Calu3 (cell line): Measurements from ENCODE around the gene EDA2R. TPM values are rescaled to one million over a fixed set of nuclear protein-coding genes. Genes with fewer than 3 reads are reported as not detected.

Experiments used
- BruUV-seq: library from RNA; stranded (reverse); fragments of 400-500 nt; replicated peaks from 2 replicates; lab custom pipeline; 2021; lab: Mats Ljungman, UMichigan
- CTCF ChIA-PET: fragments of 300-600 bp; sonication (Branson Sonifier 250); formaldehyde crosslinking; loops from one replicate; lab custom pipeline; 2022; ENCODE audit warnings: antibody characterized with exemption; lab: Charles Lee
- DNase-seq: peaks from one replicate; pipeline ENCODE4 v3.0.0; 2022
- H3K27ac Mint-ChIP-seq: one replicate; pipeline ENCODE4 v1.8.0; 2022; ENCODE audit warnings: mixed read lengths; ENCODE audit not compliant: unreplicated experiment
- H3K27me3 Mint-ChIP-seq: one replicate; pipeline ENCODE4 v1.8.0; 2022; ENCODE audit warnings: mixed read lengths; ENCODE audit not compliant: unreplicated experiment
- H3K36me3 Mint-ChIP-seq: one replicate; pipeline ENCODE4 v1.8.0; 2022; ENCODE audit warnings: mild to moderate bottlenecking, moderate library complexity, mixed read lengths; ENCODE audit not compliant: insufficient read depth, unreplicated experiment
- H3K4me1 Mint-ChIP-seq: one replicate; pipeline ENCODE4 v1.8.0; 2022; ENCODE audit warnings: mild to moderate bottlenecking, low read depth, mixed read lengths; ENCODE audit not compliant: unreplicated experiment
- H3K4me3 Mint-ChIP-seq: one replicate; pipeline ENCODE4 v1.8.0; 2022; ENCODE audit warnings: mild to moderate bottlenecking, low read depth, moderate library complexity, mixed read lengths; ENCODE audit not compliant: unreplicated experiment
- H3K9me3 Mint-ChIP-seq: one replicate; pipeline ENCODE4 v1.8.0; 2022; ENCODE audit warnings: low read depth, mixed read lengths; ENCODE audit not compliant: unreplicated experiment
- CTCF ChIP-seq: fragments of 200-600 bp; IDR thresholded peaks from one replicate; pipeline ENCODE4 v1.8.0; 2022; ENCODE audit warnings: antibody characterized with exemption; ENCODE audit not compliant: unreplicated experiment
- intact Hi-C: fragments of 100-400 bp; cut with micrococcal nuclease; formaldehyde crosslinking; loops from one replicate; pipeline ENCODE4 v1.10.0; 2022; ENCODE audit not compliant: unreplicated experiment
- total RNA-seq: library from RNA; stranded (reverse); gene quantifications from 2 replicates; pipeline ENCODE4 v1.2.3, GENCODE V29; 2022

EDA2R gene
- total RNA-seq, 1 experiment from 2014 or later, result not detected

- CTCF ChIA-PET, result no interaction called here
- H3K9me3 Mint-ChIP-seq, result peaks cover 13% of the 10 kb centered on the region
- no peak overlapping the region for H3K27ac Mint-ChIP-seq
- H3K4me3 Mint-ChIP-seq, result no peak overlapping the region
- H3K36me3 Mint-ChIP-seq, result no peaks in the 10 kb centered on the region
- DNase-seq, result no peak
- BruUV-seq, result no TSS peak
- no peaks in the 10 kb centered on the region for H3K27me3 Mint-ChIP-seq
- intact Hi-C loops, result no loop called here
- TF ChIP-seq CTCF, result no peak
- H3K4me1 Mint-ChIP-seq, result no peaks in the 10 kb centered on the region
These were observed 38.1 kb upstream of the EDA2R start for GRCh38 chrX:66676990-66677389.

DNA sequence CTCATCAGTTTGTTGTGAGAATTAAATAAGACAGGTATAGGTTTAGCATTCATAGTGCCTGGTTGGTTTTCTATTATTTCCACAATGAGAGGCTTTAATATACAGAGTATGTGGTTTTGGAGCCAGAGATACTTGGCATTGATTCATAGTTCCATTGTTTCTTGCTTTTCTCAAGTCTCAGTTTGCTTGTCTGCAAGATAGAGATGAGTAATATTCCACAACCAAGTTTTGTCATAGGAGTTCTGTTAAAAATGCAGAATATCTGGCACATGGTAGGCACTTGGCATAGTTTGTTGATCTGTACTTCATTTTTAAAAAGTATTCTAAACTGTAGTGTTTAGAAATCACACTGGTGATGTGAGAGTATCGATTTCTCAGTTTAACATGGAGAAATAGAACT lies 37.5 kb upstream of the EDA2R start:
- no peak overlapping the region for H3K4me3 Mint-ChIP-seq
- H3K27me3 Mint-ChIP-seq, result no peaks in the 10 kb centered on the region
- CTCF ChIA-PET, result no interaction called here
- DNase-seq, result no peak
- TF ChIP-seq CTCF, result no peak
- no TSS peak for BruUV-seq
- H3K36me3 Mint-ChIP-seq, result no peaks in the 10 kb centered on the region
- H3K27ac Mint-ChIP-seq, result no peak overlapping the region
- peaks cover 13% of the 10 kb centered on the region for H3K9me3 Mint-ChIP-seq
- no peaks in the 10 kb centered on the region for H3K4me1 Mint-ChIP-seq
- intact Hi-C loops, result no loop called here

GRCh38 chrX:66675541-66675940 lies 36.7 kb upstream of the EDA2R start:
- Mint-ChIP-seq H3K9me3 (peaks cover 13% of the 10 kb centered on the region), H3K27ac (no peak overlapping the region), H3K36me3 (no peaks in the 10 kb centered on the region), H3K27me3 (no peaks in the 10 kb centered on the region), H3K4me1 (no peaks in the 10 kb centered on the region), H3K4me3 (no peak overlapping the region)
- DNase-seq, result no peak
- no peak for TF ChIP-seq CTCF
- no TSS peak for BruUV-seq
- intact Hi-C loops, result no loop called here
- CTCF ChIA-PET, result no interaction called here

GRCh38 chrX:66674506-66674905 lies 35.6 kb upstream of the EDA2R start:
- BruUV-seq, result no TSS peak
- Mint-ChIP-seq H3K9me3 (peaks cover 10% of the 10 kb centered on the region), H3K27me3 (no peaks in the 10 kb centered on the region), H3K4me1 (no peaks in the 10 kb centered on the region), H3K36me3 (no peaks in the 10 kb centered on the region), H3K4me3 (no peak overlapping the region), H3K27ac (no peak overlapping the region)
- intact Hi-C loops, result no loop called here
- no peak for TF ChIP-seq CTCF
- DNase-seq, result no peak
- CTCF ChIA-PET, result no interaction called here
